ENCODE data around the gene ERMP1.

DNA sequence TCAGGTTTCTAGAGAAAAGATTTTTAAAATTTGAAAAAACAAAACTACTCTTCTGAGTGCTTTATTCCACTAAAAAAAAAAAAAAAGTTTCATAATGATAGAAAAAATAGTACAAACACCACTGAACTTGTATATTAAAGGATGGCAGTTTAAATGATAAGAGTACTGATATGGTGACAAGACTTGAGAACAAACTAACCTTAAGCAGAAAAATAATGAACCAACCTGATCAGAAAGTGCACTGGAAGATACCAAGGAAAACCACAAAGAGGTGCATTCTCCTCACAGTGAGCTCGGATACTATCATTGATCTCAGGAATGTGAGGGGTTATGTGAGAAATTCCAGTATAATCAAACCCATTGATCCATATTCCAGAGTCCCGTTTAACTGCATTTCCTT lies 34.3 kb downstream of the ERMP1 start:
- TF ChIP-seq, protein P1, sequence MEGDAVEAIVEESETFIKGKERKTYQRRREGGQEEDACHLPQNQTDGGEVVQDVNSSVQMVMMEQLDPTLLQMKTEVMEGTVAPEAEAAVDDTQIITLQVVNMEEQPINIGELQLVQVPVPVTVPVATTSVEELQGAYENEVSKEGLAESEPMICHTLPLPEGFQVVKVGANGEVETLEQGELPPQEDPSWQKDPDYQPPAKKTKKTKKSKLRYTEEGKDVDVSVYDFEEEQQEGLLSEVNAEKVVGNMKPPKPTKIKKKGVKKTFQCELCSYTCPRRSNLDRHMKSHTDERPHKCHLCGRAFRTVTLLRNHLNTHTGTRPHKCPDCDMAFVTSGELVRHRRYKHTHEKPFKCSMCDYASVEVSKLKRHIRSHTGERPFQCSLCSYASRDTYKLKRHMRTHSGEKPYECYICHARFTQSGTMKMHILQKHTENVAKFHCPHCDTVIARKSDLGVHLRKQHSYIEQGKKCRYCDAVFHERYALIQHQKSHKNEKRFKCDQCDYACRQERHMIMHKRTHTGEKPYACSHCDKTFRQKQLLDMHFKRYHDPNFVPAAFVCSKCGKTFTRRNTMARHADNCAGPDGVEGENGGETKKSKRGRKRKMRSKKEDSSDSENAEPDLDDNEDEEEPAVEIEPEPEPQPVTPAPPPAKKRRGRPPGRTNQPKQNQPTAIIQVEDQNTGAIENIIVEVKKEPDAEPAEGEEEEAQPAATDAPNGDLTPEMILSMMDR (IDR thresholded peaks at IDR 0.05; ENCODE audit: low read depth, low read length) = no peak
- no peak for TF ChIP-seq POLR2A (IDR thresholded peaks at IDR 0.05; ENCODE audit: extremely low read depth, insufficient read length)
- TF ChIP-seq, protein P2, sequence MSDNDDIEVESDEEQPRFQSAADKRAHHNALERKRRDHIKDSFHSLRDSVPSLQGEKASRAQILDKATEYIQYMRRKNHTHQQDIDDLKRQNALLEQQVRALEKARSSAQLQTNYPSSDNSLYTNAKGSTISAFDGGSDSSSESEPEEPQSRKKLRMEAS (IDR thresholded peaks at IDR 0.05; ENCODE audit: low read depth, low read length) = no peak
